GM18519 (cell line): ENCODE measurements around the gene ZFAND3.

Experiments
- ATAC-seq: cut with Tn5 transposase; IDR thresholded peaks from one replicate; pipeline ENCODE4 v1.9.1; 2021; ENCODE audit warnings: mild to moderate bottlenecking, moderate library complexity; ENCODE audit not compliant: unreplicated experiment, low FRiP score

ZFAND3 gene

GRCh38 chr6:38159596-38159995 is 340.1 kb downstream of the ZFAND3 start:
- no peak for ATAC-seq

- ATAC-seq = no peak
Measured at GRCh38 chr6:38160831-38161230, 341.3 kb downstream of the ZFAND3 start.

DNA sequence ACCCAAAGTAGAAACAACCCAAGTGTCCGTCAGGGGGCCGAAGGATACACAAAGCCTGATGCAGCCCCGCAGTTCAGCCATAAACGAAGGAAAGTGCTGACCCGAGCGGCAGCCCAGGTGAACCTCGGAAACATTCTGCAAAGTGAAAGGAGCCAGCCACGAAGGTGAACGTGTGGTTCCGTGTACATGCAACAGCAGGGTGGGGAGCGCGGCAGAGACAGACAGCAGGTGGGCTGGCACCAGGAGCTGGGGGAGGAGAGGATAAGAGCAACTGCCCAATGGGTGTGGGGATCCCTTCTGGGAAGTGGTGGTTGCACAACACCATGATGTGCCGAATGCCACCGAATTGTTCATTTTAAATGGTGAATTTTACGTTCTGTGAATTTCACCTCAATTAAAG is 341.8 kb downstream of the ZFAND3 start:
- ATAC-seq = no peak

DNA sequence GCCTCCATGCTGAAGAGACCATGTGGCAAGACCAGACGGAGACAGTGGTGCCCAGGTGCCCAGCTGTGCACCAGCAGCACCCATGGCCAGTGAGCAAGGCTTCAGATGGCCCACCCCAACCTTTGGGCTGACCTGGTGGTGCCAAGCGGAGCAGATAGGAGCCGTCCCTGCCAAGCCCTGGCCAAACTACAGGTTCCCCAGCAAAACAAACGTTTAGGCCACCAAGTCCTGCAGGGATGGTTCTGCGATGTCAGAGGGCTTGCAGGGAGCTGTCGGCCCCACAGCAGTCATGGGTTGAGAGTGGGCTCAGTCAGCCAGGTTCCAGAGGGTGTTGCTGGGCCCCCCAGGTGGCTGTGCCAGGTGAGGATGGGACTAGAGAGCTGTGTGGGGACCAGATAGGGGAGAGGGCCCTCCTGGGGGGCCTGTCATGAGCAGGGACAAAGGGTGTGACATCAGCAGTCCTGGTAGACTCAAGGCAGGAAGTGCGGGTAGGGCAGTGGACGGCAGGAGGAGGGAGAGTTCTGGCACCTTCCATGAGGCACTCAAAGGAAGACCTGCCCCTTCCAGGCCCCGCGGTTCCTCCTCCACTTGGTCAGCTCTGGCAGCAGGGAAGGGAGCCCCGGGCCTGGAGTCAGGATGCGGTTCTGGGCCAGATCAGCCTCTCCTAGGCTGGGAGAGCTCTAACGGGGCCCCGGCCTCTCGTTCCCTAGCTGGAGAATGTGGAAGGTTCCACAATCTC is 342.4 kb downstream of the ZFAND3 start:
- ATAC-seq = no peak

DNA sequence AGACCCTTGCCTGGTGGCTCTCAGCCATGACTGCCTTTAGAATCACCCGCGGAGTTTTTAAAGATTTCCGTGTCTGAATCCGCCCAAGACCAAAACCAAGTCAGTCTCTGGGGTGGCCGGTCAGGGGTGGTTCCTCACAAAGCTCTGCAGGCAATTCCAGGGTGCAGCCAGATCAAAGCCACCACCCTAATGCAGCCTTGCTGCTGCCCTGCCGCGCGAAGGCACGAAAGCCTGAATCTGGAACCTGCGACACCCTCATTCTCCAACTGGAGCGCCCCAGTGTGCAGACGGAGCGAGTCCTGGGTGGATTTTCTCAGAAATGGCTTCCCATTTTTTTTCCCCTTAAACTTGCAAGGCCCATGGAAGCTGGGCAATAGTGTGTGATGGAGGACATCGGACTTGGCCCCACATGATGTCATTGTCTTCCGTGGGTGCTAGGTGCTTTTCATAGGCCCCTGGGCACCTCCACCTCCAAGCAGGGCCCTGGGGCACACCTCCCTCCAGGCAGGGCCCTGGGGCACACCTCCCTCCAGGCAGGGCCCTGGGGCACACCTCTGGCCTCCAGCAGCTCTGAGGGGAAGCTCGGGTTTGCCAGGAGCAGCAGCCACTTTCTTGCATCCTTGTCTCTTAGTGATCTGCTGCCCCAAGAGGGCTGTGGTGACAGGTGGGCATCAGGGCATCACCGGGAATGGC is 343.1 kb downstream of the ZFAND3 start:
- no peak for ATAC-seq

DNA sequence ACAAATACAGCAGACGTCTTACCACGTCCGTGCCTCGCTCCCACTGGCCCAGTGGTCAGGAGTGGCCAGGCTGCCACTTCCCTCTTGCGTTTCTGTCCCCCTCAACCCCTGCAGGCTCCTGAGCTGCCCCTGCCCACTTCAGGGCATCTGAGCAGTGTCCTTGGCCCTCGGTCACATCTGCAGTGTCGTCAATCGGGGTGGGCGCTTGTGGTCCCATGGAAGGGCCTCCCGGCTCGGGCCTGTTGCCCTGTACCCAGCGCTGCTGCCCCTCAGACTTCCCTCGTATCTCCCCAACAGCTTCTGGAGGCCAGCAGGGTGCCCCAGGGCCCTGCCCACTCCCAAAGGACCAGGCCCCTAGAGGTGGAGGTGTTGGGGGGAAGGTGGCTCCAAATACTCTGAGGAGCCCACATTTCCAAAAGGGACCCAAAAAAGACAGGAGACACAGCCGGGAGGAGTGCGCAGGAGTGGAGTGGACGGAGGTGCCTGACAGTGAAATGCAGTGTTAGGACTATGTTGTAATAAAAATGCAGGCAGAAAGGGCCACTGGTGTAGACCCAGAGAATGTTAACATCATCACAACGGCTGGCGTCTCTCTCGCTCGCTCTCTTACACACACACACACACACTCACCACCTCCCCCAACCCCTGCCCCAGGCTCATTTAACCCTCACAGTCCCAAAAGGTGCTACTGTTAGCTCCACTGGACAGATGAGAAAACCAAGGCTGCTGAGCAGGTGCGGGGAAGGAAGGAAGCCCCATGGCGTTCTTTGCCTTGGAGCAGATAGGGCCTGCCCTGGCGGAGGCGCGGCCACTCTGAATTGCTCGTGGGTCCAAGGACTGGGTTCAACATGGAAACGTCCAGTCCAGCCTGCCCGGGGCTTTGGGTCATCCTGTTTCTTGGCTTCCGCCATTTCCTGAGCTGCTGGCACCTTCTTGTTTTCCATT is 343.9 kb downstream of the ZFAND3 start:
- ATAC-seq = no peak

- ATAC-seq = no peak
Measured at GRCh38 chr6:38164131-38164481, 344.6 kb downstream of the ZFAND3 start.

GRCh38 chr6:38164671-38165108 is 345.2 kb downstream of the ZFAND3 start:
- ATAC-seq = no peak

- no peak for ATAC-seq
Measured at GRCh38 chr6:38166411-38167240, 347.1 kb downstream of the ZFAND3 start.

DNA sequence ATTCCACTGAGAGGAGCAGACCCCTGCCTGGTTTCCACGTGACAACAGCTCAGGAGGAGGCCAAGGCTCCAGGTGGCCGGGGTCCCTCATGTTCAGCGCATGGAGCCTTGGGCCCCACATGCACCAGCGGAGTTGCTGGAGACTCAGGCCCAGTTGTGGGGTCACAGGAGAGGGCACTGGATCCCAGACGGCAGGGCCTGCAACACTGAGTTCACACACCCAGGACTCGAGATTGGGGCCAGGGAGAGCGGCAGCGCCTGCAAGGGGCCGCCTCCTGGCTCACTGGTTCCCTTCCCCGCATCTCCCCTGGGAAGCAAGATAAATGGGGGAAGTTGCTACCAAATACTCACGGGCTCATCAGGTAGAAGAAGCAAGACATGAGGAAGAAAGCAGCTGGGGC is 348.1 kb downstream of the ZFAND3 start:
- ATAC-seq = no peak

GRCh38 chr6:38168126-38168525 is 348.6 kb downstream of the ZFAND3 start:
- no peak for ATAC-seq

DNA sequence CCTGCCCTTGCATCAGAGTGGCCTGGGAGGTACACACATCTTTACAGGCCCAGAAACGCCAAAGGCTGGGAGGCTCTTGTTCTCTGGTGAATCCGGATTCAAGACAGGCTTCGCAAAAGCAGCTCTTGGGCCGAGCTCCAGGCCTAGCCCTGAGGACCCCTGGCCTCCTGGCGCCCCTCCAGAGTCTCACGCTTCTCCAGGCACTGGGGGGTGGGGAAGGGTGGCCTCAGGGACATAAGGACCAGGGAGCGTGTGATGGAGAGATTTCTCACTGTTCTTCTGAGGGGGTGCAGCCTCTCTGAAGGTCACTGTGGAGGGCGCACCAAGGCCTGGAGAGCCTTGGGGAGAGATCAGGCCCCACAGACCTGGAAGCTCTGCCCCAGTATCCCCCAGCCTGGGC is 349.2 kb downstream of the ZFAND3 start:
- no peak for ATAC-seq

- ATAC-seq = no peak
Measured at GRCh38 chr6:38169221-38169976, 349.9 kb downstream of the ZFAND3 start.

GRCh38 chr6:38169977-38170526 is 350.5 kb downstream of the ZFAND3 start:
- ATAC-seq = no peak

DNA sequence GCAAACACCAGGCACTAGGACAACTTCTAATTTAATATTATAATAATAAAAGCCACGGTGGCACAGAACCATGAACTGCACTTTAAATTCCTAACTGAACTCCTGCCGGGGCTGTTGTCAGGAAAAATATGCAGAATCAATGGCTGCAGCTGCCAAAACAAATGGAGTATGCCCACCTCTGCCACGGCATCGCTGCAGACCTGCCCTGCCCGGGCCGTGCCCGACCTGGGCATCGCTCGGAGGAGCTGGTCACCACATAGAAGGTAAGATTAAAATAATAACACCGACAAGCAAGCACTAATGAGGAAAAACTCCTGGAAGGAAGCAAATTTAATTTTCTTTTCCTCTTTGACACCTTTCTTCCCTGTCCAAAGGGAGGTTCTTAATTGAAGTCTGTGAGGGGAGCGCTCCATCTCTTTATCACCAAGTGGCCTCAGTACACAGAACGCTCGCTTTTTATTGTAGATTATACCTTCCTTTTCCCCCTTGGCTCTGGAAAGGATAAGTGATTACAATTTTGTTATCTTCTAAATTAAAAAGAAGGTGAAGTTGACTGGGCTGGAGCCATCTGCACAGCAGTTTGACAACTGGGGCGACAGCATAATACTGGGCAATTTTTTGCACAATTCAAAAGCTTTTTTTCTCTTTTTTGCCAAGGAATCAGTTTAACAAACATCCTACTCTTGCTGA is 351.3 kb downstream of the ZFAND3 start:
- no peak for ATAC-seq

- ATAC-seq = no peak
Measured at GRCh38 chr6:38171997-38172738, 352.6 kb downstream of the ZFAND3 start.

DNA sequence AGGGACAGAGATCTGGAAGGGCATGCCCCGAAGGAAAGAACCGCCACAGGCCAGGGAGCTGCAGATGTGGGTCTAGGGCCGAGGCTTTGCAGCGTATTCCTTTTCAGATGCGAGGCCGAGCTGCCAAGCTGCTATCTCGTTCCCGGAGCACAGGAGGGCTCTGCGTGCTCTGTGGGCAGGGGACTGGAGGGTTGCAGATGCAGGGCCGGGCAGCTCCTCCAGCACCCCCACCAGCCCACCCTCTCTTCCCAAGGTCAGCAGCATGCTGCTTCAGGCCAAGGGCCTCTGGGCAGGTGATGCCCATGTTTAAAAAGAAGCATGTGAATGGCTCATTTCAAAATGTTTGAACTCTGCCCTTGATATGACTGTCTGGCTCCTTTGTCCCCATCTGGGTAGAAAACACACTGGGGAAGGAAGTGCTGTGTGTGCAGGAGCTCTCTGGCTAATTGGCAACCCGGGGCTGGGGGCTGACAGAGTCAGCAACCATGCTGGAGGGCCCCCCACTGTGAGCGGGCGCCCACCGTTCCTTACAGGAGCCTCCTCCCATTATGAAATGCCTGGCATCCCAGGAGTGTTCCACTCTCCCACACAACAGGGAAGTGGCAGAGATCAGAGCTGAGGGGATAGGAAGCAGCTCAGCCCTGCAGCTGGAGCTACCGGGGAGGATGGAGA is 353.3 kb downstream of the ZFAND3 start:
- no peak for ATAC-seq
